GM12891 (cell line): ENCODE data around the gene PALM.

Source experiments
- POLR2A ChIP-seq: IDR thresholded peaks from 2 replicates; pipeline ENCODE4 v1.6.1; 2011; ENCODE audit warnings: low read depth, low read length, control low read depth
- POLR2AphosphoS5 ChIP-seq: IDR thresholded peaks from 2 replicates; pipeline ENCODE4 v1.6.1; 2011; ENCODE audit warnings: low read depth, low read length, control low read depth
- POU2F2 ChIP-seq: IDR thresholded peaks from 2 replicates; pipeline ENCODE4 v1.6.1; 2011; ENCODE audit warnings: low read depth, mild to moderate bottlenecking, control low read depth, low read length, moderate library complexity

- TF ChIP-seq POLR2A: no peak
- TF ChIP-seq POLR2AphosphoS5: no peak
- no peak for TF ChIP-seq POU2F2
Observed at GRCh38 chr19:791567-792305, 83.0 kb downstream of the PALM start.
